NCI-H748 (cell line): Measurements from ENCODE around the gene MTCL1.

Experiments
- DNase-seq: peaks from one replicate; lab custom pipeline; 2025; ENCODE audit not compliant: unreplicated experiment; lab: John Stamatoyannopoulos, UW

MTCL1 gene

DNA sequence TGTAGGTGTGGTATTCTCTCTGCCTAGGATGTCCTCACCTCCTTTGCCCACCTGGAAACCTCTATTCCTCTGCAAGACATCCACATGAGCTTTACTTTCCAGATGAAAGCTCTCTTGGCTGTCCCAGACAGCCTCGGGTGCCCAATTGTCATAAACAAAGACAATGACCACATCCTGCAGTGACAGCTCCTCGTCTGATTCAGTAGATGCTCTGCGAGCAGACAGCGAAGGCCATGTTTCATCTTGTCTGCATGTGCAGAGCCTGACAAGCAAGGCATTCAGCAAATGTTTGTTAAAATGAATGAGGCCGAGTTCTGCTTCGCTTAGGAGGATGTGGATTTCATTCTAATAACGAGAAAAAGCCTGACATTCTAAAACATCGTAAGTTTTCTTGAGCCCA, 150.9 kb downstream of the MTCL1 start:
- no peak for DNase-seq

DNA sequence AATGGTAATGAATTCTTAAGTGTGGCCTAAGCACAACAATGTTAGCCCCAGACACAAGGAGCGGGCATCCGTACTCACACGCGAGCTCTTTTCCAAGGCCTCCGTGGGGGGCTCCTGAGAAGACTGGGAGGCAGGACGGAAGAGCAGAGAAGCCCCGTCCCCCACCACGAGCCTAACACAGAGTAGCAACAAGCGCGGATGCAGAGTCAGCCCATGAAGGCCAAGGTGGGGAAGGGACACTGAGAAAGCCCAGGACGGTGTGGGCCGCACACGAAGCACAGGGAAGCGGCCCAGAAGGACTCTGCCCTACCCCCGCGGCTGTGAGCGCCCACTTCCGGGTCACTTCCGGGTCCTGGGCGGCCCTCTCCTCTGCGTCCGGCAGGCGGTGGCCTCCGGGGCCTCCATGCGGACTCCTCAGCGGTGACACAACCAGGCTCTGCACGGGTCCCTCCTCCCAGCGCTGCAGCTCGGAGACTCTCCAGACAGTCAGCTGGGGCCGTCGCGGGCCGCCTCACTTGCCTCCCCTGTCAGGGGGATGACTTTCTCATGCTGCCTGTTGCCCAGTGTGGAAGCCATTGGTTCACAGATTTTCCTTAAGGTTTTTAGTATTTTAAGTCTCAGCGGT, 151.5 kb downstream of the MTCL1 start:
- no peak for DNase-seq

DNA sequence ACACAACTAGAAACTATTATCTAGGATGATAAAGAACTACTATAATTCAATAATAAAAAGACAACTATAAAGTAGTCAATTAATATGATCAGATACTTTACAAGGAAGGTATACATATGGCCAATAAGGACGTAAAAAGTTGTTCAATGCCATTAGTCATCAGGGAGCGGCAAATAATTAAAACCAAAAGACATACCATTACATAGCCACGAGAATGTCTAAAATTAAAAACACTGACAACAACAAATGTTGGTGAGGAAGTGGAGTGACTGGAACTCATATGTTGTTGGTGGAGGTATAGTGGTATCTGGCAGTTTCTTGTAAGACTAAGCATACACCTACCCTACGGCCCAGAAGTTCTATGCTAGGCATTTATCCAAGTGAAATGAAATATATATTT, 152.4 kb downstream of the MTCL1 start:
- no peak for DNase-seq

DNA sequence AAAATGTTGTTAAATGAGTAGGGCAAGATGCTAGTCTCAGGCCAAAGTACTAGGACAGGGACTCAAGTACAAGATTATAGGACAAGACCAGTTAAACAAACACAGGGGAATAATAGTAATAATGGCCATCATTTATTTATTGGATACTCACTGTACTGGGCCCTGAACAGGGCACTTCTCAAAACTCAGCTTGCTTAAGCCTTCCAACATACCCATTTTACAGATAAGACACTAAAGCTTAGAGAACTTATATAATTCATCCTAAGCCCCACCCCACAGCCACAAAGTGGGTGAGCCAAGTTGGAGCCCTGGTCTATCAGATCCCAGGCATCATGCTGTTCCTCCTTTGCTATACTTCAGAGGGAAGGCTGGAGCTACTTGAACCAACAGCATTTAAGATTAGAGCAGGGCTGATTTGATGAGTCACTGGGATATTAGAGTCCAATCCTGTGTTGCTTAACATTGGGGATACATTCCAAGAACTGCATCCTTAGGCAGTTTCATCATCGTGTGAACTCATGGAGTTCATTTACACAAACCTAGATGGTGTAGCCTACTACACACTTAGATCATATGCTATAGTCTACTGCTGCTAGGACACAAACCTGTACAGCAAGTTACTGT, 153.6 kb downstream of the MTCL1 start:
- DNase-seq = no peak

DNA sequence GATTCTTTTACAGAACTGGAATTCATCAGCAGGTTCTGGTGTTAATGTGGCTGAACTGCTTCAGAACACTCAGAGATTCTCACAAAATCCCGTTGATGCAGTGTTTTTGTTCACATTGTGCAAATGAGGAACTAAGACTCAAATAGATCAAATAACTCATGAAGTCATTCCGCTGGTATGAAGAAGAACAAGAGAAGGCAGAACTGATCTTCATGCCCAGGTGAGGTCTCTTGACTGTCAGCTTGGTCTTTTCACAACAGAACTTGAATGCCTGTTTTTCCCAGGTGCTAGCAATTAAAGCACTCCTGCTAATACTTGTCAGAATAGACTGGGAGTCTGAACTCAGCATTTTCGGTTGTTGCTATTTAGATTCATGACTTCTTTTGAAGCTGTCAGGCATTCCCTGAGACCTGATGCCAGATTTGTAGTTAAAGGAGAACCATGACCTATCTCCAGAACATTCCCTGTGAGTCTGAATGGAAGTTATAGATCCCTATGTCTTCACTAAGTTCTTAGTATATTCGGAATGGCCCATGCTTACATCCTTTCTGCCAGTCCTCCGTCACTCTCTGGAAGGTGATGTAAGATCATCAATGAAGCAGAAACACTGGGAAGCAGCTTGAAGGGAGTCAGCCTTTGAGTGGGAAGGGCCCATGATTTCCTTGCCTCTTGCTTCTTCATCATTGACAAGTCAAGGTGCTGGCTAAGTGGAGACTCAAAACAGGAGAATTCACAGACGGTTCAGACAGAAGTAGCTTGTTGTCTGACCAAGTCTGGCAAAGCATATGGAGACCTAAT, 155.7 kb downstream of the MTCL1 start:
- DNase-seq = no peak

DNA sequence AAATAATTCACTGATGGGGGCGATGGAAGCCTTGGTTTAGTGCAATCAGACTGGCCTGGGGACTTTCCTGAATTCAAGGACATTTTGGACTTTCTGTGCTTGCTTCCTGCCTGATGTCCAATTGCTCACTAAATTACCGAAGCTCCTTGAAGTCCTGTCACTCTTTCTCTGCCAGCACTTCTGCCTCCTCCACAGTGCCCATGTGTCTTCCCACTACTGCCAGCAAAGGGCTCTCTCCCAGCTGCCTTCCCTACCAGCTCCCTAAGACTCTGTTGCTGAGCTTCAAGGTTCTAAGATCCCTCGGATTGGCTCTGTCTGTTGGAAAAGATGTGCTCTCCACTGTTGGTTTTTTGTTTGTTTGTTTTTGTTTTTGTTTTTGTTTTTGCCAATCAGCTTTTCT, 158.1 kb downstream of the MTCL1 start:
- no peak for DNase-seq

DNA sequence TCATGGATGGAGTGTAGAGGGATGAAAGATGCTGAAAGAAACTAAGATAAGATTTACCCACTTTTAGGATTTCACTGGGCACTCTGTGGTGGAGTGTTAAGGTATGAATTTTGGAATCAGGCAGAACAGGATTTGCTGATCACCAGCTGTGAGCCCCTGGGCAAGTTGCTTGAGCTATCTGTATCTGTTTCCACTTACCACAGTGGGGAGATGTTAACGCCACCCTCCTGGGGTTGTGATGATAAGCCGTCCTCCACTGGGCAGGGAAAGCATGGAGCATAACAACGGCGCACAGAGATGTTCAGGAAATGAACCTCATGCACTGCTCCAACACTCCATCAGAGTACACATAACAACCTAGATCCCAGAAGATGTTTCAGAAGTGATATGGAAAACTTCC, 160.6 kb downstream of the MTCL1 start:
- no peak for DNase-seq

DNA sequence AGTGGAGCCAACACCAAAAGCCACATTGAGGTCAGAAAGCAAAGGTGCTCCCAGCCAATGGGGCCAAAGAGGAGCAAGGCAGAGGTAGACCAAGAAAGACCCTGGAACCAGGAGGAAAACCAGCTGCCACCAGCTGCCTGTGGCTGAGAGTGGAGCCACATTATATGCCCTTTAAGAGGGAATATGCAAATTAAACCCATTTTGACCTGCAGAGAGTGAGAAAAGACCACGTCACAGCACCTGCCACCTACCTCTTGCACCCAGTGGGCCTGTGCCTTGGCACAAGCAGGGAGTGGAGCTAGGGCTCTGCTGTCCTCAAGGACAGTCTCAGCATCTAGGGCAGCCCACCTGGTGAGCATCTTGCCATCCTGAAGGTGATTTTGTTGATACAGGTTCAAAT, 161.3 kb downstream of the MTCL1 start:
- no peak for DNase-seq

DNA sequence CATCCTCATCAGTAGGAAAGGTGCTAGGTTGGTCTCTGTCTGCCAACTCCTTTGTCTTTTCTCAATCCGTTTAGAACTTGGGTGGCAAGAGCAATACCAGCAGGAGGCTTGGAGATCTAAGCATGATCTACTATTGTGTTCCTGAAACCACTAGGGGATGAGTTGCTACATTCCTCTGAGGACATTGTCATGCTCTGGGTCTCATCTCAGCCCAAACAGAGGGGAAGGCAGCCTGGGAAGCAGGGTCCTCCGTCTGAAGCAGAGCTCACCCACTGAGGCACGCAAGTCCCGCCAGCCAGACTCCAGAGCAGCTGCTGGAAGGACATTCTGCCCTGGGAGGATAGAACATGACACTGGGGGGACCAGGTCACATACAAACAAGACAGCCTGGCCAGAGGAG, 162.9 kb downstream of the MTCL1 start:
- no peak for DNase-seq

DNA sequence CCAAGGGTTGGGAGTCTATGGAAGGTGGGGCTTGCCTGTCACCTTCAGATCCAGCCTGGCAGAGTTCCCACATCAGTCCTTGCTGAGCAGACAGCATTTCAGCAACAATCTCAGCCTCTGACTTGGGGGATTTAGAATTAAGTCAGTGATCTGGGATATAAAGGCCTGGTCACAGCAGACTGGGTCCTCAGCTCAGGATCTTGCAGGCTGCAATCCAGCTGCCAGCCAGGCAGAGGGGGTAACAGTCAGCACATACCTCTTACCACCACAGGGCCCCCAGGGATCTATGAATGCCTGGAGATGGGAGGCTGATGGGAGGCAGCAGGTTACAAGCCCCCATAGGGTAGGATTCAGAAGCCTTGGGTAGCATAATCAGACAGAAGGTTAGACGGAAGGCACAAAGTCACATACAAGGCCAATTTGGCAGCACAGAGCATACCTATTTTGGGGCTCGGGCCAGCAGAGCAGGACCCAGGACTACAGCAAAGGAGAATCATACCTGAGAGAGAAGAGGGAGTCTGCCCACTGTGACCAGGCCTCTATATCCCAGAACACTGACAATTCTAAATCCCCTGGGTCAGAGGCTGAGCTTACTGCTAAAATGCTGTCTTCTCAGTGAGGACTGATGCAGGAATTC, 163.5 kb downstream of the MTCL1 start:
- no peak for DNase-seq

DNA sequence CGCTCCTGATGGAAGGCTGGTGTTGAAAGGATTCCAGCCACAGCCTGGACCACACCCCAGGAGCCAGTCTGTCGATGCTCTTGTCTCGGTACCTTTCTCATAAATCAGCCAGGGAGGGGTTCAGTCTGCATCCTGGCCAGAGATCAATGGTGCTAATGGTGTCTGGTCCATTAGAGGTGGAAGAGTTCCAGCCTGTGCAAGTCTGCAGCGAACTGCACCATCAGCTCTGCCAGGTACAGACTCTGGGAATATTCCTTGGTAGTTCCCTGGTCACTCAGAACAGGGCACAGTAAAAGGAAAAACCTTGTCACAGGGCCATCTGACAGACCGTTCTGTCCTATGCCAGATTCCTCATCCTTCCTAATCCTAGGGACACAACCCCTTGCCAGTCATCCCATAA, 164.3 kb downstream of the MTCL1 start:
- no peak for DNase-seq

DNA sequence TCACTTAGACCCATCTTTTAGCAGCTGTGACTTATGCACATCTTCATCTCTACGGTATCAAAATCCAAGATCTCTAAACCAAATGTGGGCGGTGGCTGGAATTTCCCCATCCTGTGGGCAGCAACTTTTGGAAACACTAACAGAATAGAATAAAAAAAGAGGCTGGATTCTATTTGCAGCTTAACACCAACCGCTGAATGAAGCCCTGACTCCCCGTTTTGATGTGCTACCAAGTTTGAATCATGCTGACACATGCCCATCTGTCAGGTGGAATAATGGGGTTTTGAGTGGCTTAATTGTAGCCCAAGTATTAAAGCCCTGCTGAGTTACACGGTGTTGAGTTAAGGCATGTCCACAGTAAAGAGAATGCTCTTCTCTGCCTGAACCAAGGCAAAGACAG, 165.2 kb downstream of the MTCL1 start:
- peak; percentile 12 for DNase-seq

DNA sequence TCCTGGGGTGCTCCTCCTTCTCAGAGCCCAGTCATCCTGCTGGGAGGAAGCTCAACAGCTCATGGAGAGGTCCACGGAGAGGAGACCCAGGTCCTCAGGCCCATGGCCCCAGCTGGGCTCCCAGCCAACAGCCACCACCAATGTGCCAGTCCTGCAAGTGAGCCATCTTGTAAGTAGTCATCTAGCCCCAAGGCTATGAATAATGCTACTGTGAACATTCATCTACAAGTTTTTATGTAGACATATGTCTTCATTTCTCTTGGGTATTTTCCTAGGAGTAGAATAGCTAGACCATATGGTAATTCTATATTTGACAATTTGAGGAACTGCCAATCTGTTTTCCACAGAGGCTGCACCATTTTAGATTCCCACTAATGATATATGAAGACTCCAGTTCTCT, 166.1 kb downstream of the MTCL1 start:
- DNase-seq = no peak

DNA sequence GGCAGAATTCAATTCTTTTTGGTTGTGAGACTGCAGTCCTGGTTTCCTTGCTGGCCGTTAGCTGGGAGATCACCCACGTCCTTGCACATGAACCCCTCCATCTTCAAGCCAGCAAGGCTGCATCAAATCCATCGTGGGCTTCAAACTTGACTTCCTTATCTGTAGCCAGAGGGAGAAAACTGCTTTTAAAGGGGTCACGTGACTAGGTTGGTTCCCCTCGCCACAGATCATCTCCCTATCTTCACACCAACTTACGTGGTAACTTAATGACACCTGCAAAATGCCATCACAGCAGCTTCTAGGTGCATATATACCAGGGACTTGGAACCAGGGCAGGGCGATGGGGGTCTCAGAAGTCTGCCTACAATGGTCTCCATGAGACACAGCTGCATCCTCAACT, 169.5 kb downstream of the MTCL1 start:
- DNase-seq = no peak

DNA sequence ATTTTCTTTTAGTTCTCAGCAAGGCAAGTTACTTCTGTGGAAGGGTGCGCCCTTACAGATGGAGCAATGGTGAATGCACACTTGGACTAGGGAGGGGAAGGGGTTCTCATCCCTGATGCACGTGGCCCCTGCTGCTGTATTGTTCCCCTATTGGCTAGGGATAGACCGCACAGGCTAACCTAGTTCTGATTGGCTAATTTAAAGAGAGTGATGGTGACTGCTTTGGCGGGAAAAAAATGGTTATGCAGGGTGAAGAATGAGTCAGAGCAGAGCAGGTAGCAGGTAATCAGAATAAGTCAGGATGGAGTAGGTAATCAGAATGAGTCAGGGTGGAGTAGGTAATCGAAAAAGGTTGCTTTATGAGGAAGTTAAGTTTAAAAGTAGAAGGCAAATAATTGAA, 171.5 kb downstream of the MTCL1 start:
- no peak for DNase-seq

DNA sequence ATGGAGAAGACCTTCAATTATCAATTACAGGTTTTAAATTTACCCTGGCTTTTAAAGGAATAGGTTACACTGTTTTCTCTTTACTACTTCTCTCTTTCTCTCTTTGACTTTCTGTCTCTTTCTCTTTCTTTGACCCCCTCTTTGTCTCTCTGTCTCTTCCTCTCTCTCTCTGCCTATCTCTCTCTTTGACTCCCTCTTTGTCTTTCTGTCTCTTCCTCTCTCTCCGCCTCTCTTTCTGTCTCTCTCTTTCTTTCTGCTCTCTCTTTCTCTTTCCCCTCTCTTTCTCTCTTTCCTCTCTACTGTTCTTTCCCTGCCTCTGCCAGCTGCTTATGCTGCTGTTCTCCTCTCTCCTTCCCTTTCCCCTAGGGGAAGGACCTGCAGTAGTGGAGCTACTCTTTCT, 175.7 kb downstream of the MTCL1 start:
- no peak for DNase-seq
